ENCODE data around the gene CAD.
"Not testable (repeated sequence)": the region's sequence is repeated elsewhere in the genome, so short reads cannot be mapped to it uniquely, and the experiment has no call there.

The CAD gene

DNA sequence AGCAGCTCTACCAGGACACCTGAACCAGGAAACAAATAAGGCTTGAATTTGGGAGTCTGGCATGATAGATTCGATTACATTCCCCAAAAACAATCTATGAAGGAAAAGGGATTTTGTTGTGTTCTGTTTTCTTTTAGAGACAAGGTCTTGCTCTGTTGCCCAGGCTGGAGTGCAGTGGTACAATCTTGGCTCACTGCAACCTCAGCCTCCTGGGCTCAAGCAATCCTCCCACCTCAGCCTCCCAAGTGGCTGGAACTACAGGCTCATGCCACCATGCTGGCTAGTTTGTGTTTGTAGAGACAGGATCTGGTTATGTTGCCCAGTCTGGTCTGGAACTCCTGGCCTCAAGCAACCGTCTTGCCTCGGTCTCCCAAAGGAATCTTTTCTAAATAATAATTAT, 19.1 kb upstream of the CAD start:
- DNase-seq = not testable (repeated sequence)

DNA sequence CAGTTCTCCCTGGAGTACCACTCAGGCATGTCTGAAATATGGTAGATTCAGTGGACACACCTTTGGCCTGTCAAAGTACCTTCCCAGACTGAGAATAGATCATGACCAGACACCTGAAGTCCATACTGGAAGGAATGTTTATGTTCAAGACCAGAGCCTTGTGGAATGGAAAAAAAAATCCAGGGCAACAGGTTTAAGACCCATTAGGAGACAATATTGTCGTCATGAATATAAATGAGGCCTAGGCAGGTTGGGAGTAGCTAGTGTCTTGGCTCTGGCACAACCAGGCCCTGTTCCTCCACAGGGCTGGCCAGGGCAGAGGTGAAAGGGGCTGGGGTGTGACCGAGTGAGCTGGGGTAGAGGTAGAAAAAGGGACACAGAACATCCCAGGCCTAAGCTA, 18.5 kb upstream of the CAD start:
- DNase-seq = no peak

DNA sequence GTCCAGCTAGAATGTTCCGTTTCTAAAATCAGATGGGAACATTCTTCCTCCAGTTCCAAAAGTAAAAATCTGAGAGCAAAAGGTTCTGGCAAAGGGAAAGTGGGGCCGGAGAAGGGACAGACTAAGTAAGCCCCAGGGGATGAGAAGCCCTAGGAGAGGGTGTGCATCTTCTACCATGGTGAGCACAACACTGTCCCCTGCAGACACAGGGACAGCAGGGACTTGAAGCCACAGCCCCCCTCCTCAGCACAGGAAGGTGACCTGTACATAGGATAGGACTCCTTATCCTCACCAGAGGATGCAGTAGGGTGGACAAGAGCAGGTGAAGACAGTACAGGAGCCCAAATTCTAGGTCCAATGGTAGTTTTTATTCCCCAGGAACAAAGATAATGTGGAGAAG, 17.9 kb upstream of the CAD start:
- DNase-seq = no peak

DNA sequence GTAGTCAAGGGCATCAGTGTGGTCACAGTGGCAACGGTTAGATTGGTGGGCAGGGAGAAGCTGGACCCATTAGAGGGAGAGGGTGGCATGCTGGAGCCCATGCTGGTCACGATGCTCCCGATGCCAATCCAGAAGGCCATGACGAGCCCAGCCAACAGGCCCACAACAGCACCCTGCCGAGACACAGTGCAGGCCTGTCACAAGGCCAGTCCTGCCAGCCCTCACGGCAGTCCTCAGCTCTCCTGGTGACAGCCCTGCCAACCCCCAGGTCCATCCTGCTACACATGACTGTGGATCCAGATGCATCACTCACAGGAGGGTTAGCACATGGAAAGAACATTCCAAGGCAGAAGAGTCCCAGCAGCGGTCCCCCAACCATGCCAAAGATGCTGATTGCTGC, 15.5 kb upstream of the CAD start:
- no peak for DNase-seq

DNA sequence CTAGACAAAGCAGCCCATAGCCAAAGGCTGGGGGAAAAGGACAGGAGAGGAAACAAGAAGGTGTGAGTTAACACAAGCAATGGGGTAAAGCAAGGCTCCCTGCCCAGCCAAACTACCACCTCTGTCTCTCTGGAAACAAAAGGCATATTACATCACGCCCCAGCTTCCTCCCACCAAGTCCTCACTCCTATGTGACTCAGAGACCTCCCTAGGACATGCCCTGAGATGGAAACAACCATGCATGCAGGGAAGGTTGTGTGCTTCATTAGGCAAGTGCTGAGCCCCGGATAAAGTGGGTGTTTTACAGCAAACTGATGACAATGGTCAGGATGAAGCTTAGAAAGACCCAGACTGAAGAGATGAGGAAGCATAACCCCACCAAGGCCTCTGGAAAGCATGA, 14.3 kb upstream of the CAD start:
- no peak for DNase-seq

DNA sequence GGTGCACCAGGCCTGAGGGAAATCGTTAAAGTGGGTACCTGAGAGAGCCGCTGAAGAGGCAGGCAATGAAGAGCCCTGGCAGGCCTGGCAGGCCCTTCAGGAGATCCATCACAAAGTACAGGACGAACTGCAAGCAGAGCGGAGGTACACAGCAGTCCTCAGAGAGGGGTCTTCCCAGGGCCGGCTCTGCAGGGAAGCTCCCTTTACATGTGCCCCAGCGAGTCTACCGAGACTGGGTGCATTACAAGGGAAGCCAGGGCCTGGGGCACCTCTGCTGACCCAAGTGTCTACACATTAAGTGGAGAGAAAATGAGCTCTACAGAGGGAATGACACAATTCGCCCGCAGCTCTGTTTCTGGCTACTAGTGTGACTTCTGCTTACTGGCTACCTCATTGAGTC, 13.4 kb upstream of the CAD start:
- no peak for DNase-seq

DNA sequence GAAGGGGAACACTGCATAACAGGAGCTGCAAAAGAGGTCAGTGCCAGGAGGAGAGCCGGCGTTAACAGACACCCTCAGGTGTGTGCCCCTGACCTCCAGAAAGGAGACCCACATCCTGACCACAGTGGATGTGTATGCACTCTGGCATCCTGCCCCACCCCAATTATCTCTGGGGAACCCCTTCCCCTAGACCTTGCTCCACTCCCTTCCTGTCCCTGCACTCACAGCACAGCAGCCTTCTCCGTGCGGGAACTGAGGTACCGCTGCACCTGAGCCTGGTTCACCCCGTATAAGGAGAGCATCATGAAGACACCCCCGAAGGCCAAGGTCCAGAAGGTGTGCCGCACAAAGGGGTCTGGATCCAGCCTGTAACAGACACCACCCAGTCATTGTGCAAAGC, 12.6 kb upstream of the CAD start:
- DNase-seq = no peak

DNA sequence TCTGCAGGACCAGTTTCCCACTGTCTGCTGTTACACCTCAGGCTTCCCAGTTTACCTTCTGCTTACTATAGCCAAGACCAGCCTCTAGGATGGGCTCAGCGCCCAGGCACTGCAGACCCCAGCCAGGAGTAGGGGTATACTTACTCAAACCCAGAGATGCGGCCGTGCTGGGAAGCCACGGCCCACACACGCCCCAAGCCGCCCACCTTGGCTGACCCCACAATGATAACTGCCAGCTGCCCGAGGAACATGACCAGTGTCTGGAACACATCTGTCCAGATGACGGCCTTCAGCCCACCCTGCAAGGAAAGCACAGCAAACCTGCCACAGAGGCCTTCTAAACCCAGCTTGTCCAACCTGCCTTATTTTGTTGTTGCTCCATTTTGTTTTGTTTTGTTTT, 12.0 kb upstream of the CAD start:
- DNase-seq = no peak

DNA sequence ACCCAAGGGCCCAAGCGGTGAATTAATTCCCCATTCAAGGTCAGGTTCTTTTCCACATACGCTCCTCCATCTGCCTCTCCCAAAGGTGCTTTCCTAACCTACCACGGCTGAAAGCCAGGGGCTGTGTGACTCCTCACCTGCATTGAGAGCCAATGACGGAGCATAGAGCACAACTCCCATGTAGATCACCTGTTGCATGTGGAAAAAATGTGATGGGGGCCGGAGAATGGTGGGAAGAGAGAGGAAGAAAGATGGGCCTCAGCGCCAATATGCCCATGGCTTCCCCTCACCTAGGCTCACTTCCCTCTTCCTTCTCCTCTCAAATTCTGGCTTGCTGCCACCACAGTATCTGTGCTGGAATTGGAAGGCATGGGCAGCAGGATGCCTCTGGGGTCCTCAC, 10.8 kb upstream of the CAD start:
- no peak for DNase-seq

DNA sequence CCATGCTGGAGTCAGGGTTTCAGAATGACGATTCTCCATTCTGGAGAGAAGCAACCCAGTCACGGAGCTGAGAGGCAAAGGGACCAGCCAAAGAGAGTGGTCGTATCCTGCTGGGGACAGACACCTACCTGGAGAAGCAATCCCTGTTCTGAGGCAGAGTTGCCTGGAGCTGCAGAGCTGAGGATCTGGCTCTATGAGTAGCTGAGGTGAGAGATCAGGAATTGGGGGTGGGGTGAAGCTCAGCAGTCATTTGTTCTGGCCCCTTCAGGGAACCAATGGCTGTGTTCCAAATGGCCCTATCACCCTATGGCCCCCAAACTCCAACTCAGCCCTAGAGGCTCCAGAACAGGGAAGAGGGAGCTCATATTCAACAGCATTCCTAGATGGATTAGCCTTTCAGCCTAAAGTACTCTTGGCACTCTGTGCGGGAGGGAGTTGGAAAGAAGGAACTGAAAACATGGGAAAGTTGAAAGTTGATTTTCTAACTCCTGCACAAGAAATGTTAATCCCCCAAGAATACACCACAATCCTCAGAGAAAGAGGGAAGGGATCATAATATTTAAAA, 8.6 kb upstream of the CAD start:
- DNase-seq = no peak

DNA sequence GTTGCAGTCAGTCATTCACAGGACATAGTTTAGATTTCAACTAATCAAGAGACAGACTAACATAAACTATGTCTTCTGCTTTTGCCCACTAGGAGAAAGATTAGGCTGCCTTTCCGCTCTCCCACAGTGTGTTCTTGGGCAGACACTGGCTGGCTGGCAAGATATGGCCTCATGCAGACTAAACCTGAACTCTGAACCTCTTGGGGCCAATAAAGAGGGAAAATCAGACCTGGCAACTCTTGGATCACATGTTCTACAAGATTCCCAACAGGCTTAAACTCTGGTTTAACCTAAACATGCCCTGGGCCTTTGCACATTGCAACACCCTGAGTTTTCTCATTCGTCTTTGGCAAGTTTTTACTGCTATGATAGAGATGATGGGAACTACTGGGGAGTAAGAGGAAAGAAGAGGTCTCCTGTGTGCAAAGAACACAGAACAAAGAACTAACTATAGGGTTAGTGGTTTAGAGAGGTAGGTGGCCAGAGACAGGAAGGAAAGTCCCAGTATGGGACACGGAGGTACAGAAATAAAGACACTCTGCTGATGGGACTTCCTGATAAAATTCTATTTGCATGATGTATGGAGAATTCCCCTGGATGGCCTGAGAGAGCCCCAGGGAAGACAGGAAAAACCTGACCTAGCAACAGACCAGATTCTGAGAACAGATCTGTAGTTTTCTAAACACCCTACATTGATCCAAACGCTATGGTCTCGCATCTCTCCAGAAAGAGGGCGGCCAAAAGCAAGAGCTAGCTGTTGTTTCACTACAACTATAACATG, 7.4 kb upstream of the CAD start:
- DNase-seq = no peak

DNA sequence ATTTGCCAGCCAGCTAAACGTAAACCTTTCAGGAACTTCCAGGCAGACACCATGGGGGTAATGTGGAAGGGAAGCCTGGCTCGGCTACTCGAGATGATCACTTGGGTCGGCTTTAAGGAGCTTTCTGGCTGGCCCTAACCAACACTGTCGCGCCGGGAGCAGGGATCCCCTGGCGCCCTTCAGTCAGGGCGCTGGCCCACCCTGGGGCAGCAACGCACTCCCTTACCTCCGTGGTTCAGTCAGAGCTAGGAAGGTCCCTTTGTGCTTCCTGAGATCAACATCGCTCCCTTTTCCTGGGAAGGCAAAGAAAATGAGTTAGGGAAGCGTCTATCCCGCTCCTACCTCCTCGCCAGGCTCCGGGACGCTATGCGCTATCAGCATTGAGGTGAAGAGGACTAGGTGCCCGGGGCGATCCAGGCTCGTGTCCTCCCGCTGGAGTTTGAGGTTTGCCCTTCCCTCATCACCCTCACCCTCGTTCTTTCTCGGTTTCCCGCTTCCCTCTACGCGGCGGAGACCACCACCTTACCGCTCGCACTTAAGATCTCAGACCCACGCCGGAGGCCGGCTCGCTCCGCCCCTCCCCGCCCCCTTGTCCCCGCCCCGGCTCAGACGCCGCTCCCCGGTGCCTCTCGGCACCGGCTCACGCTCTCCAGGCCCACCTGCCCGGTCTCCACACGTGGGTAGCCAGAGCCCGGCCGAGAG, 5.8 kb upstream of the CAD start:
- peak in 5 of 58 donors; percentile 39 to 59 (median 51) for DNase-seq

DNA sequence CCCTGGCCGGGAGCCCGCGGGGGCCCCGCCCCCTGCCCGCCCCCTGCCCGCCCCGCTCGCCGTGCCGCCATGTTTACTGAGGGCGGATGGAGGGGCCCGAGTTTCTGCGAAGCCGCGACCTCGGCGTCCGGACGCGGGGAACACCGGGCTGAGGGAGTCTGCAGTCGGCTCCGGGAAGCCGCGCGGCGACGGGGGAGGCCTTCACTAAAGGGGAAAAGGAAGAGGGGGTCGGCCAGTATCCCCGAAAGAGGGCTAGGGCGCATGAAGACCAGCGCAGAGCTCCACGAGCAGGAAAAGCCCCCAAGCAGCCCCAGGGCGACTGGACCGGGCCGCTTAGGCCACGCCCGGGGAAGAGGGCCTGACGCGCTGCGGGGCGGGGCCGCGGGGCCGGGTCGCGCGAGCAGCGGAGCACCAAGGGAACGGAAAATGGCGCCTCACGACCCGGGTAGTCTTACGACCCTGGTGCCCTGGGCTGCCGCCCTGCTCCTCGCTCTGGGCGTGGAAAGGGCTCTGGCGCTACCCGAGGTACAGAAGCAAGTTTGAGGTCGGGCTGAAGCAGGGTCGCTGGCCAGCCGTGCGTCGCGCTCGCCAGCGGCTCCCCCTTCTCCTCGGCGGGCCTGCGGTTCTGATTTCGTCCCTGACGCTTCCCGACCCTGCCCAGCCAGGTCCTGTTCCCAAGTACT, 5.1 kb upstream of the CAD start, which contains the start of the genes ATRAID and SLC5A6:
Gene ATRAID (plus strand): TSS at position 99 of the 683 bp plus-strand sequence. CDS start 328 bp downstream, at position 427.
Gene SLC5A6 (minus strand): TSS at position 326 of the 683 bp plus-strand sequence. CDS start 4,618 bp downstream, outside the sequence.
- DNase-seq = peak; percentile 36 to 97 (median 88)

DNA sequence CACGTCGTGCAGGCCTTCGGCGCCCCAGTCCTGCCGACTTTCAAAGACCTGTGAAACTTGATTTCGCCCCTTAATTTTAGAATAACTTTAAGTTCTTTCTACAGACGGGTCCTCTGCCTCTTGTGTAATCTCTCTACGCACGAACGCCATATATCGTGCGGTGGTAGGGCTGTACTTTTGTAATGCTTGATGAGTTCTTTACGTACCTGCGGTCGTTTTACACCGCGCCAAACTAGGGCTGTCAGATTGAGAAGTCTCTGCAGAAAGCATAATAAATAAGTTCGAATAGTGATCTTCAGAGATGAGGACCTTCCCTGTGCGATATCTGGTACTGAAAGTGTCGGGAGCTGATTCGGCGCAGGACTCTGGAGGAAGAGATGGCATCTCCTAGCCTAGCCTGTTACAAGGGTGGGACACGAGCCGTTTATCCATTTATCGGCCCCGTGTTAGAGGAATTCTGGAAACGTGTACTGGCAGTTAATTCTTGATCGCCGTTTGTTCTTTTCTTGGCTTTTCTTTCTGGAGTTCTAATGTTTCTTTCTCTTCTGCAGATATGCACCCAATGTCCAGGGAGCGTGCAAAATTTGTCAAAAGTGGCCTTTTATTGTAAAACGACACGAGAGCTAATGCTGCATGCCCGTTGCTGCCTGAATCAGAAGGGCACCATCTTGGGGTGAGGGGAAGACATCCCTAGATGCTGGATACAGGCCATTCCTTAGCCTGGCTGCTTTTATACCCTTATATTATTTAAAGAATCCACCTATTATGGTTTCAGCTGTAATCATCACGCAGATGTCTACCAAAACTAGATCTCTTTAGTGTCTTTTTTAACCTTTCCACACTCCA, 4.3 kb upstream of the CAD start:
- peak in 3 of 58 donors; percentile 35 to 58 (median 36) for DNase-seq

DNA sequence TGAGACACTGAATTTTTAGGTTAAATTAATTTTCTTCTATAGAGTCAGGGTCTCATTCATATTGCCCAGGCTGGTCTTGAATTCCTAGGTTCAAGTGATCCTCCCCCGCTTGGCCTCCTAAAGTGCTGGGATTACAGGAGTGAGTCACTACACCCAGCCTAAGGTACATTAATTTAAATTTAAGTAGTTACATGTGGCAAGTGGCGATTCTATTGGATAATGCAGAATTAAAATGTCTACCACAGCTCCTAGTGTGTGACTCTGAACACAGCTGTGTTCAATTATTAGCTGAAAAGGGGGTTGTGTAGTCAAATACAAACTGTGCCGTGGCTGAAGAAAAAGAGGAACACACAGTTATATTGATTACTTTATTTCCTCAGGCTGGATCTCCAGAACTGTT, 2.2 kb upstream of the CAD start:
- no peak for DNase-seq

DNA sequence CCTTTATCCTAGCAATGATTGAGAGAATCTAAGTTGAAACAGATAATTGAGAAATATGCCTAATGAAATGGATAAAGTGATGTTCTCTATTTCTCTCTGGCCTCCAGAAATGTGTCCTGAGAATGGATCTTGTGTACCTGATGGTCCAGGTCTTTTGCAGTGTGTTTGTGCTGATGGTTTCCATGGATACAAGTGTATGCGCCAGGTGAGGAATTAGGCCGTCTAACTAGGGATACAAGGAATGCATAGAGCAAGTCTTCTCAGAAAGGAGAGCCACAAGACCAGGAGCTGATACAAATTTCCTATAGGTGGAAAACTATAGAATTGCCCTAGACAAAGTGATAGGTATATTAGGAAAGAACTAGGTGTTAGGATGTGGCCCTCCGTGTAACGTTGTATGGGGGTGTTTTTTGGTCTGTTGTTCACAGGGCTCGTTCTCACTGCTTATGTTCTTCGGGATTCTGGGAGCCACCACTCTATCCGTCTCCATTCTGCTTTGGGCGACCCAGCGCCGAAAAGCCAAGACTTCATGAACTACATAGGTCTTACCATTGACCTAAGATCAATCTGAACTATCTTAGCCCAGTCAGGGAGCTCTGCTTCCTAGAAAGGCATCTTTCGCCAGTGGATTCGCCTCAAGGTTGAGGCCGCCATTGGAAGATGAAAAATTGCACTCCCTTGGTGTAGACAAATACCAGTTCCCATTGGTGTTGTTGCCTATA, 592 bp upstream of the CAD start:
- no peak for DNase-seq

DNA sequence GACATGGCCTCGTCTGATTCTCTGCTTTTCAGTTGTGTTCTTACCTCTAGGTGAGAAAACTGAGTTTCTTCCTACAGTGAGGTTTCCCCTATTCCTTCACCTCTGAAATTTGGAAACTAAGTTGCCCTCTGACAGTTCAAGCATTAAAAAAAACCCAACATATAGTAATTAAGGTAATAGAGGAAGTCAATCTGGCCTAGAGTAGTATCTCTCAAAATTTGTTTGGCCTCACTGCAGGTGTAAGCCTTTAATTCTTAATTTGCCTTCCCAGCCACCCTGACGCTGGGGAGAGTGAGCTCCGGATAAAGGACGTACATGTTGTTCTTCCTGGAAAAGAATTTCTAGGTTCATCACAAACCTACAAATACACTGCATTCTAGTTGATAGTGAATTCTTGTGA, 1.4 kb downstream of the CAD start:
- no peak for DNase-seq

DNA sequence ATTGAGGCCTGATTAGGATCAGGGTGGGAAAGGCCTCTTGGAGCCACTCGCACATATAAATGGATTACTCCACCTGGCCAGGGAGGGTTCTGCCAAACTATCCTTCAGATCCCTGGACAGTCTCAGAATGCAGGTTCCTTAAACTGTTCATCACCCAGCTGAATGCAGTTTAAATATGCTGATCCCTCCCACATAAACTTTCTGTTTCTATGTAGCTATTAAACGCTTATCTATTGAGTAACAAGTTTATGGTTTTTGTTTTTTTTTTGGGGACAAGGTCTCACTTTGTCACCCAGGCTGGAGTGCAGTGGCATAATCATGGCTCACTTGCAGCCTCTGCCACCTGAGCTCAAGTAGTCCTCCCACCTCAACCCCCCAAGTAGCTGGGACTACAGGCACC, 1.9 kb downstream of the CAD start:
- DNase-seq = no peak

DNA sequence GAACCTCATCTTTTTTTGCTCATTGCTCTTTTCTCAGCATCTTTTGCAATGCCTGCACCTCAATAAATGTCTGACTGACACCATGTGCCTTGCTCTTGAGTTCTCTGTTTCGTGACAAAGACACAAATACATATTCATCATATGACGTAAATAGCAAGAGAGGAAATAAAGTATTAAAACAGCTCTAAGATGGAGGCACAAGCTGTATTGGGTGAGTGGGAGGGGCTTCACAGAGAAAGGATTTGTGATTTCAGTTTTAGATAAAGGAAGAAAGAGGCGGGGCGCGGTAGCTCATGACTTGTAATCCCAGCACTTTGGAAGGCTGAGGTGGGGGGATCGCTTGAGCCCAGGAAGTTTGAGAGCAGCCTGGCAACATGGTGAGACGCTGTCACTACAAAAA, 2.9 kb downstream of the CAD start:
- no peak for DNase-seq

DNA sequence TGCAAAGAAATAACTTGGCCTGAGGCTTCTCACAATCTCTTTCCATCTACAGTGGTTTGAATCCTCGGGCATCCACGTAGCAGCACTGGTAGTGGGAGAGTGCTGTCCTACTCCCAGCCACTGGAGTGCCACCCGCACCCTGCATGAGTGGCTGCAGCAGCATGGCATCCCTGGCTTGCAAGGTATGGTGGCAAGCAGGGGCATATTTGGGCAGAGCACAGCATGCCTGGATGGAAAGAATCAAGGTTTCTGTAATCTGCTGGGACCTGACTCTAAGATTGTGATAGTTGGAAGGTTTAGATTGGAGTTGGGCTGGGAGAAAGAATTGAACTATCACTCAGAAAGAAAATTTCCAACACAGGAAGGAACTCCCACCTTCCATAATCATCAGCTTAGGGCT, 4.0 kb downstream of the CAD start:
- DNase-seq = no peak
